Gastrocnemius medialis (tissue), 4 donors: Measurements from ENCODE around the gene NDUFC2.

Experiments
- CTCF ChIP-seq, 5 experiments: fragments of 450-650 bp in 3 of 5; fragments of 200-600 bp in 2 of 5; sonication (generic) in 2 of 5; IDR thresholded peaks in 4 of 5; conservative IDR thresholded peaks in 1 of 5; 1 replicate in 4 of 5; 2 replicates in 1 of 5; pipeline ENCODE4 v1.5.1; 2016 to 2019; ENCODE audit warnings: antibody characterized with exemption in 5 of 5, mild to moderate bottlenecking in 3 of 5, moderate library complexity in 3 of 5
- POLR2A ChIP-seq, 2 donors: fragments of 450-650 bp; IDR thresholded peaks; one replicate each; pipeline ENCODE4 v1.6.1; 2017; ENCODE audit warnings: antibody characterized with exemption in 2 of 2, mild to moderate bottlenecking in 2 of 2, moderate library complexity in 2 of 2

DNA sequence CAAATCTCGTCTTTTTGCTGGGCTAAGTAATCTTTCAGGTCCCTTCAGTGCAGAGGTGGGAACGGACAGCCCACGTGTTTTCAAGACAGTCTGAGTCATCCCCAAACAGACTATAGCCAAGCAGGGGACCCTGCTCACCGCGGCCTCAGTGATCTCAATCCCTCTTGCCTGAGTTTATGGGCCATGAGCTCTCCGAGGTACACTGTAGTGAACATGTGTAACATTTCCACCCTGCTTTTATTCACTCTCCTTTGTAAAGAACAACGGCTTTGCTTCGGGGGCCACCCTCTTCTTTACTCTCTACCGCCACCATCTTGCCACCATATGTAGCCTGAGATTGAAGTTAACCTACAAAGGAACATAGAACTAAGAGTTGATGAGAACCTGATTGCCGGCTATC, 45.0 kb downstream of the NDUFC2 start:
- TF ChIP-seq POLR2A (IDR thresholded peaks at IDR 0.05) (no peak), CTCF (IDR thresholded peaks at IDR 0.05 in 4 of 5, conservative IDR thresholded peaks at IDR 0.05 in 1 of 5) (no peak)
